IMR-90 (cell line): ENCODE data around the gene CFAP52. TPM values are rescaled to one million over a fixed set of nuclear protein-coding genes. Genes with fewer than 3 reads are reported as not detected.

ENCODE experiments used
- ATAC-seq: fragments of 200-7000 bp; cut with Tn5 transposase; 2 replicates; pipeline ENCODE4 v1.9.1; 2020; ENCODE audit warnings: low read depth, mild to moderate bottlenecking, moderate library complexity
- BruUV-seq: library from RNA; stranded (reverse); fragments of 400-500 nt; replicated peaks from 2 replicates; lab custom pipeline; 2021; lab: Mats Ljungman, UMichigan
- CTCF ChIA-PET: fragments of 300-600 bp; formaldehyde crosslinking; extraction: SDS; loops from one replicate; lab custom pipeline; 2021; ENCODE audit warnings: antibody characterized with exemption; lab: Yijun Ruan, JAX
- POLR2A ChIA-PET: fragments of 300-600 bp; sonication (Branson Sonifier 250); formaldehyde crosslinking; loops from one replicate; lab custom pipeline; 2022; ENCODE audit warnings: antibody characterized with exemption; ENCODE audit not compliant: unreplicated experiment; lab: Charles Lee
- DNase-seq: peaks from one replicate; pipeline ENCODE4 v3.0.0; 2013
- H2AFZ ChIP-seq: replicated peaks from 2 replicates; pipeline ENCODE3; 2013; ENCODE audit warnings: low read length, mild to moderate bottlenecking; ENCODE audit not compliant: poor library complexity
- H2AK5ac ChIP-seq: 2 replicates; pipeline ENCODE4 v1.6.1; 2013; ENCODE audit warnings: low read depth, low read length, inconsistent platforms
- H2AK9ac ChIP-seq: replicated peaks from 2 replicates; pipeline ENCODE3; 2013; ENCODE audit warnings: mild to moderate bottlenecking, low read depth, low read length, moderate library complexity; ENCODE audit not compliant: poor library complexity
- H2BK120ac ChIP-seq: 2 replicates; pipeline ENCODE4 v1.6.1; 2013; ENCODE audit warnings: low read depth, low read length, inconsistent platforms
- H2BK15ac ChIP-seq: 3 replicates; pipeline ENCODE4 v1.6.1; 2013; ENCODE audit warnings: low read depth, low read length, inconsistent platforms
- H2BK20ac ChIP-seq: 2 replicates; pipeline ENCODE4 v1.6.1; 2013; ENCODE audit warnings: low read depth, mild to moderate bottlenecking, inconsistent platforms, low read length, moderate library complexity
- H2BK5ac ChIP-seq: 2 replicates; pipeline ENCODE4 v1.6.1; 2013; ENCODE audit warnings: mild to moderate bottlenecking, low read depth, low read length, inconsistent platforms; ENCODE audit not compliant: poor library complexity, severe bottlenecking
- H3K14ac ChIP-seq: replicated peaks from 2 replicates; pipeline ENCODE4 v1.6.1; 2013; ENCODE audit warnings: low read depth, low read length, inconsistent platforms
- H3K18ac ChIP-seq: 2 replicates; pipeline ENCODE4 v1.6.1; 2013; ENCODE audit warnings: low read depth, low read length, control low read depth
- H3K23ac ChIP-seq: 2 replicates; pipeline ENCODE4 v1.6.1; 2013; ENCODE audit warnings: low read depth, low read length, inconsistent platforms
- H3K27ac ChIP-seq: 2 replicates; pipeline ENCODE4 v1.5.1; 2013; ENCODE audit warnings: mild to moderate bottlenecking, control low read depth, low read length; ENCODE audit not compliant: insufficient read depth
- H3K27me3 ChIP-seq: 2 replicates; pipeline ENCODE4 v1.6.1; 2013; ENCODE audit warnings: low read length; ENCODE audit not compliant: control insufficient read depth, insufficient read depth
- H3K36me3 ChIP-seq: 2 replicates; pipeline ENCODE4 v1.6.1; 2013; ENCODE audit warnings: low read length, mixed read lengths; ENCODE audit not compliant: control insufficient read depth, insufficient read depth
- H3K4ac ChIP-seq: 2 replicates; pipeline ENCODE4 v1.6.1; 2013; ENCODE audit warnings: low read depth, low read length, inconsistent platforms
- H3K4me1 ChIP-seq: 2 replicates; pipeline ENCODE4 v1.6.1; 2013; ENCODE audit warnings: low read length, mixed read lengths; ENCODE audit not compliant: control insufficient read depth, insufficient read depth
- H3K4me2 ChIP-seq: 2 replicates; pipeline ENCODE4 v1.6.1; 2013; ENCODE audit warnings: low read depth, mild to moderate bottlenecking, control low read depth, low read length, moderate library complexity
- H3K4me3 ChIP-seq: 2 replicates; pipeline ENCODE4 v1.5.1; 2013; ENCODE audit warnings: low read depth, mild to moderate bottlenecking, control low read depth, low read length, moderate library complexity; ENCODE audit not compliant: insufficient read depth
- H3K56ac ChIP-seq: 2 replicates; pipeline ENCODE4 v1.6.1; 2013; ENCODE audit warnings: low read length, inconsistent platforms; ENCODE audit not compliant: insufficient read depth; ENCODE audit errors: extremely low read depth
- H3K79me1 ChIP-seq, 2 experiments: 2 replicates each; pipeline ENCODE4 v1.6.1; 2013; ENCODE audit warnings: low read length in 2 of 2, inconsistent platforms in 1 of 2, low read depth in 1 of 2
- H3K9ac ChIP-seq: 2 replicates; pipeline ENCODE4 v1.6.1; 2013; ENCODE audit warnings: low read depth, low read length, control low read depth
- H3K9me1 ChIP-seq: 2 replicates; pipeline ENCODE4 v1.6.1; 2013; ENCODE audit warnings: low read length, inconsistent platforms; ENCODE audit not compliant: insufficient read depth
- H3K9me3 ChIP-seq: 2 replicates; pipeline ENCODE4 v1.6.1; 2013; ENCODE audit warnings: low read length; ENCODE audit not compliant: control insufficient read depth, insufficient read depth
- H4K20me1 ChIP-seq: 2 replicates; pipeline ENCODE4 v1.6.1; 2013; ENCODE audit warnings: low read length, inconsistent platforms; ENCODE audit not compliant: insufficient read depth
- H4K5ac ChIP-seq: 2 replicates; pipeline ENCODE4 v1.6.1; 2013; ENCODE audit warnings: mild to moderate bottlenecking, low read depth, low read length, control low read depth
- H4K8ac ChIP-seq, 2 experiments: 2 replicates each; pipeline ENCODE4 v1.6.1; 2013; ENCODE audit warnings: low read depth in 2 of 2, low read length in 2 of 2, control low read depth in 1 of 2, inconsistent platforms in 1 of 2
- H4K91ac ChIP-seq: 2 replicates; pipeline ENCODE4 v1.6.1; 2013; ENCODE audit warnings: low read depth, low read length, inconsistent platforms; ENCODE audit not compliant: insufficient read depth
- FOS ChIP-seq: fragments of 150-350 bp; IDR thresholded peaks from 2 replicates; pipeline ENCODE4 v1.6.1; 2016; ENCODE audit warnings: low read depth, low read length
- MAZ ChIP-seq: IDR thresholded peaks from 2 replicates; pipeline ENCODE4 v1.6.1; 2012; ENCODE audit warnings: low read depth, mild to moderate bottlenecking, low read length, improper control_type of control experiment, moderate library complexity, borderline replicate concordance
- NFE2L2 ChIP-seq: fragments of 150-350 bp; IDR thresholded peaks from 2 replicates; pipeline ENCODE4 v1.6.1; 2016; ENCODE audit warnings: low read depth, mild to moderate bottlenecking, low read length
- WGBS, 2 experiments: methylation state at CpG; one replicate each; pipeline versions ENCODE4 v1.1.5 to v1.1.7; 2013; ENCODE audit warnings: missing lambda C conversion rate in 2 of 2; ENCODE audit not compliant: insufficient read length in 1 of 2; ENCODE audit errors: extremely low coverage in 2 of 2; 5-methylcytosine and 5-hydroxymethylcytosine counted together
- dilution Hi-C: fragments of 300-500 bp; cut with HindIII; formaldehyde crosslinking; loops from one replicate; pipeline ENCODE4 v1.14.3; 2018; ENCODE audit warnings: low sequenced_read_pairs; ENCODE audit not compliant: unreplicated experiment
- in situ Hi-C: fragments of 300-500 bp; cut with MboI; formaldehyde crosslinking; loops from 3 replicates; pipeline ENCODE4 v1.14.3; 2019; ENCODE audit warnings: low sequenced_read_pairs, inconsistent platforms, mixed read lengths
- intact Hi-C: fragments of 100-400 bp; cut with micrococcal nuclease; formaldehyde crosslinking; loops from 2 replicates; pipeline ENCODE4 v1.10.0; 2022
- polyA plus RNA-seq, 3 experiments: library from polyadenylated mRNA; depleted of rRNA; stranded (reverse); fragments of >200 nt; gene quantifications; 2 replicates each; pipeline ENCODE4 v1.2.3, GENCODE V29; 2012; ENCODE audit warnings: low replicate concordance in 1 of 3
- total RNA-seq: library from RNA; depleted of rRNA; stranded (reverse); fragments of >200 nt; gene quantifications from 2 replicates; pipeline ENCODE4 v1.2.3, GENCODE V29; 2012
- TF ChIP-seq, protein P1 (sequence below): conservative IDR thresholded peaks from 2 replicates; pipeline ENCODE4 v1.5.1; 2012; ENCODE audit warnings: mild to moderate bottlenecking, low read depth, low read length, improper control_type of control experiment
- TF ChIP-seq, protein P2 (sequence below): fragments of 150-350 bp; IDR thresholded peaks from 2 replicates; pipeline ENCODE4 v1.6.1; 2016; ENCODE audit warnings: low read depth, mild to moderate bottlenecking, low read length, moderate library complexity, borderline replicate concordance

CFAP52 gene
- total and polyA plus RNA-seq, 2 of the 4 experiments (the other 2 are of a cell fraction), result 0.22 TPM; not detected in 1

DNA sequence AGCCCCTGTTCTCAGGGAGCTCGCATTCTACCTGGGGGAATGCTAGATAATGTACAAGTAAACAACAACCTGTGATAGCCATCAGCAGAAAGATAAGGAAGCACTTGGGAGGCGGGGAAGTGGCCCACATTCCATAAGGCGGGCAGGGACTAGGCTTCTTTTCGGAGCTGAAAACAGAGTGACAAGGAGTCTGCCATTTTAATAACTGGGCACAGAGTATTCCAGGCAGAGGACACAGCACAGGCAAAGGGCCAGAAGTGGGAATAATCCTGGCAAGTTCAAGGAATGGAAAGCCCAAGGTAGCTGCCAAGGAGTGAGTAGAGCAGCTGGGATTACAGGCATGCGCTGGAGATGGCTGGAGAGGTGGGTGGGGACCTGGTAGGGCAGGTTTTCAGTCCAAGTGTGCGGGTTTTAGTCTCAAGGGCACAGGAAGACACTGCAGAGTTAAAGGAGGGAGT is 93.1 kb downstream of the CFAP52 start:
- TF ChIP-seq NFE2L2 (no peak), MAZ (no peak), FOS (no peak)
- TF ChIP-seq, protein P1, sequence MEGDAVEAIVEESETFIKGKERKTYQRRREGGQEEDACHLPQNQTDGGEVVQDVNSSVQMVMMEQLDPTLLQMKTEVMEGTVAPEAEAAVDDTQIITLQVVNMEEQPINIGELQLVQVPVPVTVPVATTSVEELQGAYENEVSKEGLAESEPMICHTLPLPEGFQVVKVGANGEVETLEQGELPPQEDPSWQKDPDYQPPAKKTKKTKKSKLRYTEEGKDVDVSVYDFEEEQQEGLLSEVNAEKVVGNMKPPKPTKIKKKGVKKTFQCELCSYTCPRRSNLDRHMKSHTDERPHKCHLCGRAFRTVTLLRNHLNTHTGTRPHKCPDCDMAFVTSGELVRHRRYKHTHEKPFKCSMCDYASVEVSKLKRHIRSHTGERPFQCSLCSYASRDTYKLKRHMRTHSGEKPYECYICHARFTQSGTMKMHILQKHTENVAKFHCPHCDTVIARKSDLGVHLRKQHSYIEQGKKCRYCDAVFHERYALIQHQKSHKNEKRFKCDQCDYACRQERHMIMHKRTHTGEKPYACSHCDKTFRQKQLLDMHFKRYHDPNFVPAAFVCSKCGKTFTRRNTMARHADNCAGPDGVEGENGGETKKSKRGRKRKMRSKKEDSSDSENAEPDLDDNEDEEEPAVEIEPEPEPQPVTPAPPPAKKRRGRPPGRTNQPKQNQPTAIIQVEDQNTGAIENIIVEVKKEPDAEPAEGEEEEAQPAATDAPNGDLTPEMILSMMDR, result no peak
- TF ChIP-seq, protein P2, sequence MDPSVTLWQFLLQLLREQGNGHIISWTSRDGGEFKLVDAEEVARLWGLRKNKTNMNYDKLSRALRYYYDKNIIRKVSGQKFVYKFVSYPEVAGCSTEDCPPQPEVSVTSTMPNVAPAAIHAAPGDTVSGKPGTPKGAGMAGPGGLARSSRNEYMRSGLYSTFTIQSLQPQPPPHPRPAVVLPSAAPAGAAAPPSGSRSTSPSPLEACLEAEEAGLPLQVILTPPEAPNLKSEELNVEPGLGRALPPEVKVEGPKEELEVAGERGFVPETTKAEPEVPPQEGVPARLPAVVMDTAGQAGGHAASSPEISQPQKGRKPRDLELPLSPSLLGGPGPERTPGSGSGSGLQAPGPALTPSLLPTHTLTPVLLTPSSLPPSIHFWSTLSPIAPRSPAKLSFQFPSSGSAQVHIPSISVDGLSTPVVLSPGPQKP, result no peak
- Histone ChIP-seq H3K14ac (no peak overlapping the region), H4K8ac (no peak overlapping the region), H3K18ac (no peak overlapping the region), H2AK9ac (no peak overlapping the region), H3K79me1 (no peaks in the 10 kb centered on the region), H3K4me2 (no peak overlapping the region), H4K91ac (no peak overlapping the region), H2BK15ac (no peak overlapping the region), H2AK5ac (no peak overlapping the region), H3K27me3 (no peaks in the 10 kb centered on the region), H3K9ac (no peak overlapping the region), H2AFZ (no peak overlapping the region), H3K56ac (no peak overlapping the region), H3K4me3 (no peak overlapping the region), H2BK120ac (no peak overlapping the region), H3K4ac (no peak overlapping the region), H2BK20ac (no peak overlapping the region), H2BK5ac (no peak overlapping the region), H3K36me3 (no peaks in the 10 kb centered on the region), H3K9me3 (peaks cover 17% of the 10 kb centered on the region), H3K4me1 (no peaks in the 10 kb centered on the region), H3K27ac (no peak overlapping the region), H4K5ac (no peak overlapping the region), H3K9me1 (no peaks in the 10 kb centered on the region), H4K20me1 (no peaks in the 10 kb centered on the region), H3K23ac (no peak overlapping the region)
- BruUV-seq, result no TSS peak
- dilution Hi-C loops (no loop called here), intact Hi-C loops (no loop called here), in situ Hi-C loops (no loop called here)
- ChIA-PET POLR2A (no interaction called here), CTCF (no interaction called here)
- DNase-seq (no peak), ATAC-seq (no peak)
- WGBS, 2 experiments, result 0% methylated on average over 1 of the region's 6 CpGs; no CpG with 5 or more reads in 1 of the 2 experiments
